Kidney (tissue), 14 donors: ENCODE measurements around the gene INPP5A. TPM values are rescaled to one million over a fixed set of nuclear protein-coding genes. Genes with fewer than 3 reads are reported as not detected.
"Not testable (repeated sequence)": the region's sequence is repeated elsewhere in the genome, so short reads cannot be mapped to it uniquely, and the experiment has no call there.

Experiments
- DNase-seq, 5 donors: peaks; one replicate each; pipeline ENCODE4 v3.0.0-alpha.2; 2013 to 2020
- FAIRE-seq: peaks from 2 replicates; lab custom pipeline; 2012; peaks lifted over from hg19 to GRCh38; lab: Jason Lieb, UNC
- H3K27ac ChIP-seq, 2 donors: one replicate each; pipeline ENCODE4 v1.7.0; 2013; ENCODE audit warnings: low read depth in 2 of 2, low read length in 2 of 2, inconsistent platforms in 1 of 2
- H3K27me3 ChIP-seq: one replicate; pipeline ENCODE4 v1.7.1; 2013; ENCODE audit warnings: low read length, inconsistent platforms; ENCODE audit not compliant: control insufficient read depth, insufficient read depth
- H3K36me3 ChIP-seq, 3 donors: one replicate each; pipeline versions ENCODE4 v1.7.0 to v1.7.1; 2013; ENCODE audit warnings: low read length in 3 of 3, control low read depth in 1 of 3, inconsistent platforms in 1 of 3; ENCODE audit not compliant: insufficient read depth in 3 of 3, control insufficient read depth in 2 of 3
- H3K4me1 ChIP-seq, 3 donors: one replicate each; pipeline versions ENCODE4 v1.7.0 to v1.7.1; 2013; ENCODE audit warnings: low read length in 3 of 3, inconsistent platforms in 1 of 3, low read depth in 1 of 3; ENCODE audit not compliant: control insufficient read depth in 2 of 3, insufficient read depth in 2 of 3
- H3K4me3 ChIP-seq, 3 donors: one replicate each; pipeline versions ENCODE4 v1.7.0 to v1.8.1; 2013; ENCODE audit warnings: low read length in 3 of 3, control low read depth in 1 of 3, inconsistent platforms in 1 of 3
- H3K9ac ChIP-seq, 3 donors: one replicate each; pipeline versions ENCODE4 v1.7.0 to v1.7.1; 2013; ENCODE audit warnings: low read length in 3 of 3, control low read depth in 1 of 3, inconsistent platforms in 1 of 3
- H3K9me3 ChIP-seq, 3 donors: one replicate each; pipeline versions ENCODE4 v1.7.0 to v1.7.1; 2013; ENCODE audit warnings: low read length in 3 of 3, control low read depth in 1 of 3, inconsistent platforms in 1 of 3; ENCODE audit not compliant: control insufficient read depth in 2 of 3, insufficient read depth in 1 of 3
- intact Hi-C: fragments of 100-400 bp; cut with DNase I; formaldehyde crosslinking; loops from one replicate; pipeline ENCODE4 v1.11.1; 2022
- polyA plus RNA-seq: library from polyadenylated mRNA; stranded (reverse); fragments of 350-450 nt; fragmentation: Illumina TruSeq; extraction: RNeasy Lipid Tissue Mini Kit (QIAGEN cat#74804); gene quantifications from one replicate; pipeline ENCODE4 v1.2.3, GENCODE V29; 2014; ENCODE audit warnings: low read depth, low replicate concordance; ENCODE audit not compliant: insufficient read depth
- total RNA-seq: library from RNA; stranded (reverse); fragmentation: NEBNext Ultra II Directional; extraction: Animal tissue kit (Norgen Biotek cat#: 25700); gene quantifications from one replicate; pipeline ENCODE4 v1.2.1, GENCODE V29; 2021
- TF ChIP-seq, protein P1 (sequence below): IDR thresholded peaks from 3 replicates; pipeline ENCODE4 v1.5.1; 2012; ENCODE audit warnings: mild to moderate bottlenecking, moderate library complexity, borderline replicate concordance; ENCODE audit not compliant: insufficient read depth; ENCODE audit errors: extremely low read depth
- donor health status: control.
- donor health status: control.
- donor health status: control.
- donor health status: control.
- donor health status: control.
- donor health status: DM: yes; HTN: yes; CAD: no.
- donor health status: Normal renal cell carcinoma (clear cell type).

INPP5A gene
- total and polyA plus RNA-seq, 2 donors from 2014 or later: 20.8 to 40.3 TPM

- FAIRE-seq (no peak), DNase-seq (peak in 1 of 5 donors; percentile 20)
Measured at GRCh38 chr10:132817701-132818211, 280.2 kb downstream of the INPP5A start.

GRCh38 chr10:132820056-132820455, 282.5 kb downstream of the INPP5A start:
- Histone ChIP-seq H3K4me1 (no peaks in the 10 kb centered on the region), H3K9ac (no peak overlapping the region), H3K27ac (no peak overlapping the region), H3K4me3 (no peak overlapping the region), H3K9me3 (peaks cover 0 to 5% (median 2%) of the 10 kb centered on the region in 3 donors), H3K36me3 (no peaks in the 10 kb centered on the region), H3K27me3 (no peaks in the 10 kb centered on the region)
- TF ChIP-seq, protein P1, sequence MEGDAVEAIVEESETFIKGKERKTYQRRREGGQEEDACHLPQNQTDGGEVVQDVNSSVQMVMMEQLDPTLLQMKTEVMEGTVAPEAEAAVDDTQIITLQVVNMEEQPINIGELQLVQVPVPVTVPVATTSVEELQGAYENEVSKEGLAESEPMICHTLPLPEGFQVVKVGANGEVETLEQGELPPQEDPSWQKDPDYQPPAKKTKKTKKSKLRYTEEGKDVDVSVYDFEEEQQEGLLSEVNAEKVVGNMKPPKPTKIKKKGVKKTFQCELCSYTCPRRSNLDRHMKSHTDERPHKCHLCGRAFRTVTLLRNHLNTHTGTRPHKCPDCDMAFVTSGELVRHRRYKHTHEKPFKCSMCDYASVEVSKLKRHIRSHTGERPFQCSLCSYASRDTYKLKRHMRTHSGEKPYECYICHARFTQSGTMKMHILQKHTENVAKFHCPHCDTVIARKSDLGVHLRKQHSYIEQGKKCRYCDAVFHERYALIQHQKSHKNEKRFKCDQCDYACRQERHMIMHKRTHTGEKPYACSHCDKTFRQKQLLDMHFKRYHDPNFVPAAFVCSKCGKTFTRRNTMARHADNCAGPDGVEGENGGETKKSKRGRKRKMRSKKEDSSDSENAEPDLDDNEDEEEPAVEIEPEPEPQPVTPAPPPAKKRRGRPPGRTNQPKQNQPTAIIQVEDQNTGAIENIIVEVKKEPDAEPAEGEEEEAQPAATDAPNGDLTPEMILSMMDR: no peak
- intact Hi-C loops: no loop called here
- DNase-seq: no peak
- FAIRE-seq: no peak

More at GRCh38 chr10:132817701-132818211, 280.2 kb downstream of the INPP5A start:
- Histone ChIP-seq H3K9ac (no peak overlapping the region), H3K4me3 (no peak overlapping the region), H3K27me3 (no peaks in the 10 kb centered on the region), H3K9me3 (peaks cover 0 to 5% (median 0%) of the 10 kb centered on the region in 3 donors), H3K27ac (no peak overlapping the region), H3K36me3 (no peaks in the 10 kb centered on the region), H3K4me1 (no peaks in the 10 kb centered on the region)
- TF ChIP-seq, protein P1: no peak
- intact Hi-C loops: no loop called here

GRCh38 chr10:132825783-132826523, 288.4 kb downstream of the INPP5A start:
- H3K9ac ChIP-seq, intact Hi-C loops, H3K9me3 ChIP-seq, H3K27me3 ChIP-seq, H3K27ac ChIP-seq, H3K4me1 ChIP-seq, H3K36me3 ChIP-seq, FAIRE-seq, H3K4me3 ChIP-seq: not testable (repeated sequence)
- peak in 1 of 5 donors; percentile 23 for DNase-seq
